DOHH2 (cell line): ENCODE data around the gene CHN2.

ENCODE experiments used
- H3F3A ChIP-seq: fragments of 200-600 bp; sonication (generic), shearing (Covaris generic); 2 replicates; pipeline ENCODE4 v1.6.0; 2016; ENCODE audit warnings: antibody characterized with exemption, mild to moderate bottlenecking; ENCODE audit not compliant: control insufficient read depth, insufficient read depth
- H3K27ac ChIP-seq: fragments of 200-600 bp; sonication (generic); 2 replicates; pipeline ENCODE4 v1.5.1; 2014; ENCODE audit warnings: low read depth, mild to moderate bottlenecking, low read length, moderate library complexity
- H3K27me3 ChIP-seq: fragments of 200-600 bp; sonication (generic); 2 replicates; pipeline ENCODE4 v1.6.1; 2014; ENCODE audit warnings: mild to moderate bottlenecking, low read length, mixed read lengths; ENCODE audit not compliant: control insufficient read depth
- H3K36me3 ChIP-seq: fragments of 200-600 bp; sonication (generic); 2 replicates; pipeline ENCODE4 v1.6.1; 2014; ENCODE audit warnings: mild to moderate bottlenecking, low read length, moderate library complexity, mixed read lengths; ENCODE audit not compliant: control insufficient read depth
- H3K4me1 ChIP-seq: fragments of 200-600 bp; sonication (generic); 2 replicates; pipeline ENCODE4 v1.6.1; 2014; ENCODE audit warnings: mild to moderate bottlenecking, low read length, mixed read lengths; ENCODE audit not compliant: control insufficient read depth
- H3K4me2 ChIP-seq: fragments of 200-600 bp; sonication (generic); 2 replicates; pipeline ENCODE4 v1.6.0; 2014; ENCODE audit warnings: mild to moderate bottlenecking, low read length, moderate library complexity
- H3K4me3 ChIP-seq: fragments of 200-600 bp; sonication (generic); 2 replicates; pipeline ENCODE4 v1.5.1; 2014; ENCODE audit warnings: mild to moderate bottlenecking, low read length, mixed read lengths
- H3K79me2 ChIP-seq: fragments of 200-600 bp; sonication (generic); 2 replicates; pipeline ENCODE4 v1.6.1; 2014; ENCODE audit warnings: mild to moderate bottlenecking, low read length, mixed read lengths; ENCODE audit not compliant: control insufficient read depth
- H3K9me2 ChIP-seq: fragments of 200-600 bp; sonication (generic); replicated peaks from 2 replicates; pipeline ENCODE4 v1.6.1; 2014; ENCODE audit warnings: mild to moderate bottlenecking, low read length, mixed read lengths; ENCODE audit not compliant: control insufficient read depth
- H3K9me3 ChIP-seq: fragments of 200-600 bp; sonication (generic); 2 replicates; pipeline ENCODE4 v1.6.1; 2014; ENCODE audit warnings: antibody characterized with exemption, low read length, mixed read lengths; ENCODE audit not compliant: control insufficient read depth, insufficient read depth
- H4K20me1 ChIP-seq: fragments of 200-600 bp; sonication (generic); 2 replicates; pipeline ENCODE4 v1.6.0; 2014; ENCODE audit warnings: low read depth, mild to moderate bottlenecking, antibody characterized with exemption, low read length, moderate library complexity; ENCODE audit not compliant: control insufficient read depth, insufficient read depth
- EZH2phosphoT487 ChIP-seq: fragments of 200-600 bp; sonication (generic); IDR thresholded peaks from 2 replicates; pipeline ENCODE4 v1.6.1; 2017; ENCODE audit warnings: borderline replicate concordance, mild to moderate bottlenecking, antibody characterized with exemption, low read length, moderate library complexity, mixed read lengths
- TF ChIP-seq, protein P1 (sequence below): fragments of 200-600 bp; sonication (generic); IDR thresholded peaks from one replicate; pipeline ENCODE4 v1.5.1; 2014; ENCODE audit warnings: antibody characterized with exemption, mild to moderate bottlenecking, low read depth, low read length; ENCODE audit not compliant: poor library complexity, severe bottlenecking

Gene CHN2

DNA sequence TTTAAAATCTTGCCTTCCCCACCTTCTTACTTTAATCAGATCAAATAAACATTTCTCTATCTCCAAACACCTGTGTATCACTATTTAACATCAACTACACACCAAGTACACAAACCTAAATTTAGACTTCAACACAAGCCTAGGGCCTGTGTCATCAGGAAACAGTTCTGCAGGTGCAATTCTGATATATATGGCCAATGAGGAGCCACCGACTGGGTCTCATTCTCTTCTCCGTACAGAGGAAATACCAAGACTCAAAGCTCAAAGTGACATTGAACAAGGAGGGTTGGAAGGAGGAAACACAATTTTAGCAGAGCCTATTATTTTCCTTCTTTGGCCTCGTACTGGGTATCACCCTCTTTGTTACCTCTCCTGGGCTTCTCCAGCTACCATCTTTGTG, 216.4 kb downstream of the CHN2 start:
- H3F3A ChIP-seq, result no peaks in the 10 kb centered on the region
- H3K36me3 ChIP-seq, result no peaks in the 10 kb centered on the region
- H3K79me2 ChIP-seq, result no peaks in the 10 kb centered on the region
- TF ChIP-seq, protein P1, sequence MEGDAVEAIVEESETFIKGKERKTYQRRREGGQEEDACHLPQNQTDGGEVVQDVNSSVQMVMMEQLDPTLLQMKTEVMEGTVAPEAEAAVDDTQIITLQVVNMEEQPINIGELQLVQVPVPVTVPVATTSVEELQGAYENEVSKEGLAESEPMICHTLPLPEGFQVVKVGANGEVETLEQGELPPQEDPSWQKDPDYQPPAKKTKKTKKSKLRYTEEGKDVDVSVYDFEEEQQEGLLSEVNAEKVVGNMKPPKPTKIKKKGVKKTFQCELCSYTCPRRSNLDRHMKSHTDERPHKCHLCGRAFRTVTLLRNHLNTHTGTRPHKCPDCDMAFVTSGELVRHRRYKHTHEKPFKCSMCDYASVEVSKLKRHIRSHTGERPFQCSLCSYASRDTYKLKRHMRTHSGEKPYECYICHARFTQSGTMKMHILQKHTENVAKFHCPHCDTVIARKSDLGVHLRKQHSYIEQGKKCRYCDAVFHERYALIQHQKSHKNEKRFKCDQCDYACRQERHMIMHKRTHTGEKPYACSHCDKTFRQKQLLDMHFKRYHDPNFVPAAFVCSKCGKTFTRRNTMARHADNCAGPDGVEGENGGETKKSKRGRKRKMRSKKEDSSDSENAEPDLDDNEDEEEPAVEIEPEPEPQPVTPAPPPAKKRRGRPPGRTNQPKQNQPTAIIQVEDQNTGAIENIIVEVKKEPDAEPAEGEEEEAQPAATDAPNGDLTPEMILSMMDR, result no peak
- TF ChIP-seq EZH2phosphoT487, result no peak
- H3K4me2 ChIP-seq, result no peak overlapping the region
- H3K9me3 ChIP-seq, result no peaks in the 10 kb centered on the region
- H4K20me1 ChIP-seq, result no peaks in the 10 kb centered on the region
- no peak overlapping the region for H3K27ac ChIP-seq
- no peaks in the 10 kb centered on the region for H3K9me2 ChIP-seq
- H3K4me1 ChIP-seq, result no peaks in the 10 kb centered on the region
- no peak overlapping the region for H3K4me3 ChIP-seq
- no peaks in the 10 kb centered on the region for H3K27me3 ChIP-seq

DNA sequence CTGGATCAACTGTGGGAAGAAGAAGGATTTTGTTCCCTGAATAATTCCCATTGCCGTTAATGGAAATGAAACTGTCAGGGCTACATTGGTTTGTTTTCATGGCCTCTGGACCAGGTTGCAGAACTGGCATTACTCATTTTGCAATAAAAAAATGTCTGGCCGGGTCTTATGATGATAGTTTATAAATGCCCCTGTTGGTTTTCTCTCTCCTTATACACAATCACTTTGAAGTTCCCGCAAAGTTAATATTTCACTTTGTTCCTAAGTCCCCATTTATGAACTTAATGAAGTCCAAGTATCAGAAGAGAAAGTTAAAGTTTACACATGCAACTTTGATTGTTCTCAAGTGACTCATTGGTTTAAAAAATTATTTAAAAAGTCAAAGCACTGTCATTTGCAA, 218.3 kb downstream of the CHN2 start:
- Histone ChIP-seq H3F3A (no peaks in the 10 kb centered on the region), H3K36me3 (no peaks in the 10 kb centered on the region), H3K4me3 (no peak overlapping the region), H3K79me2 (no peaks in the 10 kb centered on the region), H4K20me1 (no peaks in the 10 kb centered on the region), H3K27me3 (no peaks in the 10 kb centered on the region), H3K9me2 (no peaks in the 10 kb centered on the region), H3K9me3 (no peaks in the 10 kb centered on the region), H3K27ac (no peak overlapping the region), H3K4me1 (no peaks in the 10 kb centered on the region), H3K4me2 (no peak overlapping the region)
- TF ChIP-seq, protein P1, result no peak
- TF ChIP-seq EZH2phosphoT487, result no peak

DNA sequence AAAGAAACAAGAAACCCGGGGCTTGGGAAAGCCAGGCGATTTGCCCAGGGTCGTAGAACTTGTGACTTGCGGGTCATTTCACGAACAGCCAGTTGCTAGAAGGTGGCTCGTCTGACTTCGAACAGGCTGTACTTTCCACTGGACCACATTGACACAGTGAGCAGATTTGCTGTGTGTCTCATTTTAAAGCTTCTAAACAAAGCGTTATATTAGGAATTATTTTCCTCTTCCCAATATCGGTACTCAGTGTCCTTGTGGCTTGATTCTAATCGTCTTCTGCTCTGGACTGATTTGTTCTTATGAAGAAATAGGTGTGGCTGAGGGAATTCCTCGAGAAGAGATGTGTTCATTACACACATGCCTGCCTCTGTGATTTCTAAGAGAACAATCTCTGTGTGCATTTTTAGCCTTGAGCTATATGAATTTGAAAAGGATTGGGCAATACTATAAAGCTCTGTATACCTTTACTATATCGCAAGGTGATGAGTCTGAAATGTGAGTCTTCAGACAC, 219.1 kb downstream of the CHN2 start:
- no peaks in the 10 kb centered on the region for H3K9me3 ChIP-seq
- no peaks in the 10 kb centered on the region for H3K79me2 ChIP-seq
- no peak overlapping the region for H3K27ac ChIP-seq

More for the DNA sequence above, 219.1 kb downstream of the CHN2 start:
- H3K27me3 ChIP-seq, result no peaks in the 10 kb centered on the region
- H3K4me2 ChIP-seq, result no peak overlapping the region
- H3K4me3 ChIP-seq, result no peak overlapping the region
- TF ChIP-seq, protein P1, result no peak
- no peak for TF ChIP-seq EZH2phosphoT487
- no peaks in the 10 kb centered on the region for H4K20me1 ChIP-seq
- no peaks in the 10 kb centered on the region for H3K36me3 ChIP-seq
- no peaks in the 10 kb centered on the region for H3K4me1 ChIP-seq
- H3F3A ChIP-seq, result no peaks in the 10 kb centered on the region
- H3K9me2 ChIP-seq, result no peaks in the 10 kb centered on the region
